Prostate gland (tissue), 2 donors: ENCODE measurements around the gene RAB6A.

Experiments used
- POLR2AphosphoS5 ChIP-seq: sonication (generic); formaldehyde crosslinking; IDR thresholded peaks from one replicate; pipeline ENCODE4 v1.6.1; 2017; ENCODE audit warnings: antibody characterized with exemption
- TF ChIP-seq, protein P1 (sequence below), 4 experiments: fragments of 200-600 bp in 2 of 4; fragments of 450-650 bp in 2 of 4; sonication (generic) in 2 of 4; IDR thresholded peaks; 1 replicate in 3 of 4; 2 replicates in 1 of 4; pipeline ENCODE4 v1.5.1; 2016 to 2019; ENCODE audit warnings: antibody characterized with exemption in 4 of 4, mild to moderate bottlenecking in 2 of 4, moderate library complexity in 2 of 4

DNA sequence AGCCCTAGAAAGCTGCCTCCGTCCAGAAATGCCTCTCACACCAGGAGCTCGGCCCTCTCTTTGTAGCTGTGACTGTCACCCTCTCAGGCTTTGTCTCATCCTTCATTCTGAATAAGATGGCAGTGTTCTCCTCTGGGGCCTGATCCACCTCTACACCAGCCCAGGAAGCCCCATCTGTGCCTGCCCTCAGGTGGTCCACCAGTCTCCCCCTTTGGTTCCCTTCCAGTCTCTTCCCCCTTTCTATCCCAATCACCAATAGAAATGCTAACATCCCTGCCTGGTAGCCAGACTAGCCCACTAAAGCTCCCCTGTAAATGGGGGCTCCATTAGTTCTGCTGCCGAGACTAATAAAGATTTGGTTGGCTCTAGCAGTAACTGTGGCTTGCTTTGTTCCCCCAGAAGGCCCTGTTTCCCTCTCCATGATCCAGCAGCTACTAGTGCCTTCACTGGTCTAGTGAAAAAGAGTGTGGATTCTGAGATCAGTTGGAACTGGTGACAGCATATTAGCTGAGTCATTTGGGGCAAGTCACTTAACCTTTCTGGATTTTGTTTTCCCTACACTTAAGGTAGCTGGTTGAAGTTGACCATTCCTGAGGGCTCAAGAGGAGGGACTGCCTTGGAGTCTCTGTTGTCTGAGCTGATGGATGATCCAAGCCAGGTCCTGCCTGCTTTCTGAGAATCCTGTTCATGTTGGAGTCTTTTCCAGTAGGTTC is 98.3 kb downstream of the RAB6A start:
- TF ChIP-seq, protein P1, sequence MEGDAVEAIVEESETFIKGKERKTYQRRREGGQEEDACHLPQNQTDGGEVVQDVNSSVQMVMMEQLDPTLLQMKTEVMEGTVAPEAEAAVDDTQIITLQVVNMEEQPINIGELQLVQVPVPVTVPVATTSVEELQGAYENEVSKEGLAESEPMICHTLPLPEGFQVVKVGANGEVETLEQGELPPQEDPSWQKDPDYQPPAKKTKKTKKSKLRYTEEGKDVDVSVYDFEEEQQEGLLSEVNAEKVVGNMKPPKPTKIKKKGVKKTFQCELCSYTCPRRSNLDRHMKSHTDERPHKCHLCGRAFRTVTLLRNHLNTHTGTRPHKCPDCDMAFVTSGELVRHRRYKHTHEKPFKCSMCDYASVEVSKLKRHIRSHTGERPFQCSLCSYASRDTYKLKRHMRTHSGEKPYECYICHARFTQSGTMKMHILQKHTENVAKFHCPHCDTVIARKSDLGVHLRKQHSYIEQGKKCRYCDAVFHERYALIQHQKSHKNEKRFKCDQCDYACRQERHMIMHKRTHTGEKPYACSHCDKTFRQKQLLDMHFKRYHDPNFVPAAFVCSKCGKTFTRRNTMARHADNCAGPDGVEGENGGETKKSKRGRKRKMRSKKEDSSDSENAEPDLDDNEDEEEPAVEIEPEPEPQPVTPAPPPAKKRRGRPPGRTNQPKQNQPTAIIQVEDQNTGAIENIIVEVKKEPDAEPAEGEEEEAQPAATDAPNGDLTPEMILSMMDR (IDR thresholded peaks at IDR 0.05), result no peak
- no peak for TF ChIP-seq POLR2AphosphoS5
